Right lobe of liver (tissue), 6 donors: ENCODE data around the gene NAGS. TPM values are rescaled to one million over a fixed set of nuclear protein-coding genes. Genes with fewer than 3 reads are reported as not detected.

Experiments
- ATAC-seq, 4 donors: fragments of 200-7000 bp; cut with Tn5 transposase; one replicate each; pipeline ENCODE4 v1.9.1; 2020; ENCODE audit warnings: mild to moderate bottlenecking in 4 of 4, moderate library complexity in 4 of 4
- DNase-seq, 3 donors: peaks; one replicate each; pipeline ENCODE4 v3.0.0-alpha.2; 2020
- H3K27ac ChIP-seq, 3 donors: fragments of 200-600 bp; one replicate each; pipeline ENCODE4 v1.8.0; 2022
- H3K27me3 ChIP-seq, 2 donors: fragments of 200-600 bp; one replicate each; pipeline ENCODE4 v1.8.0; 2022
- H3K36me3 ChIP-seq, 4 donors: fragments of 200-600 bp; sonication (generic) in 1 of 4; one replicate each; pipeline versions ENCODE4 v1.5.1 to v1.8.0; 2017 to 2022; ENCODE audit warnings: control low read depth in 1 of 4
- H3K4me1 ChIP-seq, 4 donors: fragments of 200-600 bp; sonication (generic) in 1 of 4; one replicate each; pipeline versions ENCODE4 v1.5.1 to v1.8.0; 2017 to 2022; ENCODE audit warnings: control low read depth in 1 of 4
- H3K4me3 ChIP-seq, 3 donors: fragments of 200-600 bp; one replicate each; pipeline ENCODE4 v1.8.0; 2022
- H3K9me3 ChIP-seq, 4 donors: fragments of 200-600 bp; sonication (generic) in 1 of 4; one replicate each; pipeline versions ENCODE4 v1.5.1 to v1.8.0; 2017 to 2022; ENCODE audit warnings: control low read depth in 1 of 4
- POLR2A ChIP-seq: fragments of 450-650 bp; IDR thresholded peaks from one replicate; pipeline ENCODE4 v1.6.1; 2017; ENCODE audit warnings: antibody characterized with exemption, mild to moderate bottlenecking
- WGBS: methylation state at CpG from one replicate; pipeline ENCODE4 v1.1.6; 2018; ENCODE audit warnings: low coverage, low lambda C conversion rate; ENCODE audit not compliant: insufficient coverage; ENCODE audit errors: missing lambda C conversion rate; 5-methylcytosine and 5-hydroxymethylcytosine counted together
- intact Hi-C, 2 donors: fragments of 100-400 bp; cut with DNase I; formaldehyde crosslinking; loops; one replicate each; pipeline versions ENCODE4 v1.11.2 to v1.14.1; 2022
- total RNA-seq, 6 experiments: library from RNA; depleted of rRNA in 2 of 6; stranded (reverse); fragments of >200 nt in 2 of 6; fragmentation: NEBNext Ultra II Directional in 3 of 6; extraction: Animal tissue kit (Norgen Biotek cat#: 25700) in 3 of 6; gene quantifications; one replicate each; pipeline versions ENCODE4 v1.1.0 to v1.2.4, GENCODE V29; 2016 to 2023
- TF ChIP-seq, protein P1 (sequence below), 4 donors: fragments of 200-600 bp in 3 of 4; fragments of 450-650 bp in 1 of 4; IDR thresholded peaks; one replicate each; pipeline versions ENCODE4 v1.5.1 to v1.8.0; 2016 to 2022; ENCODE audit warnings: antibody characterized with exemption in 4 of 4, mild to moderate bottlenecking in 2 of 4
- donor health status: DM: no; HTN: yes; CAD: no.
- donor health status: DM: no; HTN: no; CAD: no.
- donor health status: DM: no; HTN: no; CAD: no.
- donor health status: DM: no; HTN: yes; CAD: no.
- donor health status: DM: no; HTN: yes; CAD: no.

The NAGS gene
- total RNA-seq, 6 experiments from 2014 or later, result 12.1 to 56.2 (median 45.6) TPM

GRCh38 chr17:43974382-43975266 is 29.8 kb upstream of the NAGS start:
- no peak for DNase-seq
- Histone ChIP-seq H3K4me1 (no peaks in the 10 kb centered on the region), H3K27ac (no peak overlapping the region), H3K27me3 (no peaks in the 10 kb centered on the region), H3K4me3 (no peak overlapping the region), H3K9me3 (no peaks in the 10 kb centered on the region), H3K36me3 (no peaks in the 10 kb centered on the region)
- 66% methylated on average over 13 of the region's 14 CpGs for WGBS
- intact Hi-C loops, result no loop called here
- no peak for ATAC-seq
- TF ChIP-seq, protein P1, sequence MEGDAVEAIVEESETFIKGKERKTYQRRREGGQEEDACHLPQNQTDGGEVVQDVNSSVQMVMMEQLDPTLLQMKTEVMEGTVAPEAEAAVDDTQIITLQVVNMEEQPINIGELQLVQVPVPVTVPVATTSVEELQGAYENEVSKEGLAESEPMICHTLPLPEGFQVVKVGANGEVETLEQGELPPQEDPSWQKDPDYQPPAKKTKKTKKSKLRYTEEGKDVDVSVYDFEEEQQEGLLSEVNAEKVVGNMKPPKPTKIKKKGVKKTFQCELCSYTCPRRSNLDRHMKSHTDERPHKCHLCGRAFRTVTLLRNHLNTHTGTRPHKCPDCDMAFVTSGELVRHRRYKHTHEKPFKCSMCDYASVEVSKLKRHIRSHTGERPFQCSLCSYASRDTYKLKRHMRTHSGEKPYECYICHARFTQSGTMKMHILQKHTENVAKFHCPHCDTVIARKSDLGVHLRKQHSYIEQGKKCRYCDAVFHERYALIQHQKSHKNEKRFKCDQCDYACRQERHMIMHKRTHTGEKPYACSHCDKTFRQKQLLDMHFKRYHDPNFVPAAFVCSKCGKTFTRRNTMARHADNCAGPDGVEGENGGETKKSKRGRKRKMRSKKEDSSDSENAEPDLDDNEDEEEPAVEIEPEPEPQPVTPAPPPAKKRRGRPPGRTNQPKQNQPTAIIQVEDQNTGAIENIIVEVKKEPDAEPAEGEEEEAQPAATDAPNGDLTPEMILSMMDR (IDR thresholded peaks at IDR 0.05), result no peak
- no peak for TF ChIP-seq POLR2A

DNA sequence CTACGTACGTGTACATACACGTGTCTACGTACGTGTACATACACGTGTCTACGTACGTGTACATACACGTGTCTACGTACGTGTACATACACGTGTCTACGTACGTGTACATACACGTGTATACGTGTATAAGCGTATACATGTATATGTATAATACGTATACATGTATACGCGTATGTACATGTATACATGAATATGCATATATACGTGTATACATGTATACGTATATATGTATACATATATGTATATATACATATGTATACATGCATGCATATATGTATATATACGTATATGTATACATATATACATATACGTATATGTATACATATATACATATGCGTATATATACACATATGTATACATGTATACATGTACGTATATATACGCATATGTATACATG is 28.5 kb upstream of the NAGS start:
- 52% methylated on average over 17 of the region's 27 CpGs for WGBS
- no peak overlapping the region for H3K27ac ChIP-seq

GRCh38 chr17:43976963-43977837 is 27.2 kb upstream of the NAGS start:
- intact Hi-C loops, result no loop called here
- Histone ChIP-seq H3K9me3 (no peaks in the 10 kb centered on the region), H3K4me3 (no peak overlapping the region), H3K4me1 (no peaks in the 10 kb centered on the region), H3K27ac (no peak overlapping the region), H3K27me3 (no peaks in the 10 kb centered on the region), H3K36me3 (no peaks in the 10 kb centered on the region)
- no peak for TF ChIP-seq POLR2A
- TF ChIP-seq, protein P1 (IDR thresholded peaks at IDR 0.05), result no peak
- DNase-seq (no peak), ATAC-seq (no peak)
- 70% methylated on average over 9 of the region's 9 CpGs for WGBS

More for the DNA sequence above, 28.5 kb upstream of the NAGS start:
- Histone ChIP-seq H3K4me3 (no peak overlapping the region), H3K9me3 (no peaks in the 10 kb centered on the region), H3K4me1 (no peaks in the 10 kb centered on the region), H3K36me3 (no peaks in the 10 kb centered on the region), H3K27me3 (no peaks in the 10 kb centered on the region)
- intact Hi-C loops, result no loop called here
- no peak for TF ChIP-seq POLR2A
- TF ChIP-seq, protein P1 (IDR thresholded peaks at IDR 0.05), result no peak
- ATAC-seq (no peak), DNase-seq (no peak)

- Histone ChIP-seq H3K27ac (no peak overlapping the region), H3K9me3 (no peaks in the 10 kb centered on the region), H3K4me3 (no peak overlapping the region), H3K4me1 (no peaks in the 10 kb centered on the region), H3K27me3 (no peaks in the 10 kb centered on the region), H3K36me3 (no peaks in the 10 kb centered on the region)
- ATAC-seq (no peak), DNase-seq (no peak)
- intact Hi-C loops, result no loop called here
- TF ChIP-seq, protein P1 (IDR thresholded peaks at IDR 0.05), result no peak
- no peak for TF ChIP-seq POLR2A
- WGBS, result 94% methylated on average over 2 of the region's 2 CpGs
Measured at GRCh38 chr17:43978078-43978477, 26.3 kb upstream of the NAGS start.
